MCF 10A (cell line): ENCODE measurements around the gene SH3BP4. TPM values are rescaled to one million over a fixed set of nuclear protein-coding genes. Genes with fewer than 3 reads are reported as not detected.

ENCODE experiments used
- BruUV-seq: library from RNA; stranded (reverse); fragments of 400-500 nt; replicated peaks from 2 replicates; lab custom pipeline; 2021; lab: Mats Ljungman, UMichigan
- CTCF ChIA-PET: fragments of 300-600 bp; sonication (Branson Sonifier 250); formaldehyde crosslinking; extraction: SDS; loops from one replicate; lab custom pipeline; 2021; ENCODE audit warnings: antibody characterized with exemption, inconsistent platforms; lab: Yijun Ruan, JAX
- POLR2A ChIA-PET: fragments of 300-600, 350-650 bp; sonication (Branson Sonifier 250); formaldehyde crosslinking; extraction: SDS; loops from one replicate; lab custom pipeline; 2020; ENCODE audit warnings: antibody characterized with exemption, inconsistent platforms; lab: Yijun Ruan, JAX
- DNase-seq: peaks from one replicate; pipeline ENCODE4 v3.0.0-alpha.2; 2018; ENCODE audit not compliant: unreplicated experiment
- H3K27ac Mint-ChIP-seq: one replicate; pipeline ENCODE4 v1.8.0; 2022; ENCODE audit warnings: mild to moderate bottlenecking, low read depth, mixed read lengths; ENCODE audit not compliant: unreplicated experiment
- H3K27me3 Mint-ChIP-seq: one replicate; pipeline ENCODE4 v1.8.0; 2022; ENCODE audit warnings: mixed read lengths; ENCODE audit not compliant: insufficient read depth, unreplicated experiment
- H3K36me3 Mint-ChIP-seq: one replicate; pipeline ENCODE4 v1.8.0; 2022; ENCODE audit warnings: mild to moderate bottlenecking, moderate library complexity, mixed read lengths; ENCODE audit not compliant: insufficient read depth, unreplicated experiment
- H3K4me1 Mint-ChIP-seq: one replicate; pipeline ENCODE4 v1.8.0; 2022; ENCODE audit warnings: mixed read lengths; ENCODE audit not compliant: insufficient read depth, unreplicated experiment
- H3K4me3 Mint-ChIP-seq: one replicate; pipeline ENCODE4 v1.8.0; 2022; ENCODE audit warnings: mild to moderate bottlenecking, moderate library complexity, mixed read lengths; ENCODE audit not compliant: unreplicated experiment
- H3K9me3 Mint-ChIP-seq: one replicate; pipeline ENCODE4 v1.8.0; 2022; ENCODE audit warnings: mixed read lengths; ENCODE audit not compliant: unreplicated experiment
- CTCF ChIP-seq: fragments of 200-600 bp; IDR thresholded peaks from one replicate; pipeline ENCODE4 v1.8.0; 2022; ENCODE audit warnings: antibody characterized with exemption, mild to moderate bottlenecking; ENCODE audit not compliant: unreplicated experiment
- intact Hi-C: fragments of 100-400 bp; cut with micrococcal nuclease; formaldehyde crosslinking; loops from 2 replicates; pipeline ENCODE4 v1.14.1; 2022
- total RNA-seq: library from RNA; stranded (reverse); gene quantifications from 2 replicates; pipeline ENCODE4 v1.2.3, GENCODE V29; 2022

Gene SH3BP4
- total RNA-seq, 1 experiment from 2014 or later: 59.7 TPM

DNA sequence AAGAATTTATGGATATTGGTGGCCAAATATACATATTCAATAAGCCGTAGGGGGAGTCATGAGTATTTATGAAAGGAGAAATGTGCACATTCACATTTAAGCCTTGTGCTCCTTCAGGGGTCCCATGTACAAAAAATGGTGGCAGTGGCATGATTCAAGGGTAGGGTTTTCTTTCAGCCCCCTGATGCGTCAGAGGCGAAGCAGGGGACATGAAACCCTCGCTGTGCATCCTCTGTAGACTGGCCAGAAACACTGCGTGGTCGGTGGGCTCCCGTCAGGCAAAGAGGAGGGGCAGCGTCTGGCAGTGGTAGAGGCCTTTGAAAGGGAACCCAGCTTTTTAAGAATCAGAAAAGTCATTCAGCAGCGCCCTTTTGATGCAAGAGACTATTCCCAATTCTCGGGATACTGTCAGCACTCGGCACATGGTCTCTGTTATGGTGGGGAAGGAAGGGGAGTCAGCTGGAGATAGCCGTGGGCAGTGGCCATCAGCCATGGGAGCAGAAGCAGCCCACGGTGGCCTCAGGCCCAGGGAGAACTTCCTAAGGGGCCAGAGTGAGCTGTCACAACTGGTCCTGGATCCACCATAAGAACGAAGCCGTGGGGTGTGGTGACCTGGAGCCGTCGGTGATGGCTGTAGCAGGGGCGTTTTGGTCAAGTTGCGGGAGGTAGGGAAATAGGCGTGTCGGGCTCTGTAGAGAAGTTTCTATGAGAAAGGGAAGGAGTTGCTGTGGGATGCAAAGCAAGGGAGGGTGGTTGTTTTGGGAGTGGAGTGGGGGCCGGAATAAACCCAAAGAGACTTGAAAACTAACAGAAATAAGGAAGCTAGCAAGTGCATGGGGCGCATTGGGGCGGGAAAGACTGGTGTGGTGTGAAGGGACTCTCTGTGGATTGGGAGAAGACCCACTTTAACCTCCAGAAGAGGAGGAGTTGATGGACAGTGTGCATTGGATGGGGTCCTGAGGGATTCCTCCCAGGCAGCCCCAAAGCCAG, 95.6 kb downstream of the SH3BP4 start:
- BruUV-seq: no TSS peak
- no peak for DNase-seq
- no peak for TF ChIP-seq CTCF
- intact Hi-C loops: no loop called here
- CTCF ChIA-PET: interaction anchor here (0.7 to 1.1 kb wide), 2 partner anchors 502 to 896 kb away, joined by 4 to 5 read pairs; no protein-coding TSS in a partner anchor
- POLR2A ChIA-PET: interaction anchor here (2.2 kb wide), 1 partner anchor 20 kb away, joined by 7 read pairs; no protein-coding TSS in a partner anchor
- Mint-ChIP-seq H3K4me1 (peaks cover 32% of the 10 kb centered on the region), H3K9me3 (no peaks in the 10 kb centered on the region), H3K27ac (no peak overlapping the region), H3K4me3 (no peak overlapping the region), H3K27me3 (no peaks in the 10 kb centered on the region), H3K36me3 (peaks cover 24% of the 10 kb centered on the region)

DNA sequence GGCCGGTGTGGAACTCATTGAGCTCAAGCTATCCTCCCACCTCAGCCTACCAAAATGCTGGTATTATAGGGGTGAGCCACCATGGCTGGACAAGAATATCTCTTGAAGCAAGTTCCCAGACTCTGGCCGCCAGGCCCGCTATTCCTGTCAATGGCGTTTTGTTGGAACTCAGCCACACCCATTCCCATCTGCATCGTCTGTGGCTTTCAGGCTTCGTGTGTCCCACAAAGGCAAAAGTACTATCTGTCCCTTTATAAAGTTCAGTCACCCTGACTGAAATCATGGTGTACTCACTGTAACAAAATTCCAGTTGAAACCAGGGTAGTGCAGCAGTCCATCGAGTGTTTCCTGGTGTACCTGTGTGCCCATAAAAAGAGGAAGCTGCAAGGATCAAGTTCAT, 96.7 kb downstream of the SH3BP4 start:
- TF ChIP-seq CTCF: no peak
- Mint-ChIP-seq H3K9me3 (no peaks in the 10 kb centered on the region), H3K4me1 (peaks cover 32% of the 10 kb centered on the region), H3K4me3 (no peak overlapping the region), H3K27ac (peak overlapping the region; percentile 35), H3K36me3 (peaks cover 21% of the 10 kb centered on the region), H3K27me3 (no peaks in the 10 kb centered on the region)
- POLR2A ChIA-PET: interaction anchor here (1.4 to 2.2 kb wide), 2 partner anchors 21 to 168 kb away, joined by 4 to 7 read pairs; no protein-coding TSS in a partner anchor
- intact Hi-C loops: no loop called here
- CTCF ChIA-PET: interaction anchor here (0.6 to 1.1 kb wide), 3 partner anchors 503 to 1808 kb away, joined by 4 to 5 read pairs (median 5); no protein-coding TSS in a partner anchor
- BruUV-seq: no TSS peak
- DNase-seq: no peak

GRCh38 chr2:235049069-235049468, 97.3 kb downstream of the SH3BP4 start:
- no TSS peak for BruUV-seq
- ChIA-PET CTCF (interaction anchor here (0.6 to 1.1 kb wide), 3 partner anchors 69 to 1682 kb away, joined by 5 read pairs; no protein-coding TSS in a partner anchor), POLR2A (interaction anchor here (1.4 to 2.2 kb wide), 2 partner anchors 21 to 168 kb away, joined by 4 to 7 read pairs; no protein-coding TSS in a partner anchor)
- no peak for TF ChIP-seq CTCF
- Mint-ChIP-seq H3K9me3 (no peaks in the 10 kb centered on the region), H3K27me3 (no peaks in the 10 kb centered on the region), H3K4me3 (no peak overlapping the region), H3K36me3 (peaks cover 21% of the 10 kb centered on the region), H3K4me1 (peaks cover 32% of the 10 kb centered on the region), H3K27ac (peak overlapping the region; percentile 35)
- no peak for DNase-seq
- intact Hi-C loops: no loop called here

- Mint-ChIP-seq H3K36me3 (peaks cover 24% of the 10 kb centered on the region), H3K9me3 (no peaks in the 10 kb centered on the region), H3K4me3 (no peak overlapping the region), H3K27ac (peak overlapping the region; percentile 19), H3K27me3 (no peaks in the 10 kb centered on the region), H3K4me1 (peaks cover 32% of the 10 kb centered on the region)
- POLR2A ChIA-PET: interaction anchor here (1.4 to 2.5 kb wide), 2 partner anchors 22 to 169 kb away, joined by 4 to 8 read pairs; no protein-coding TSS in a partner anchor
- DNase-seq: no peak
- no peak for TF ChIP-seq CTCF
- intact Hi-C loops: loop anchor here (5.0 kb wide), 1 partner anchor 97 kb away; the partner anchor contains the start of gene SH3BP4
- BruUV-seq: no TSS peak
- CTCF ChIA-PET: interaction anchor here (0.6 to 0.7 kb wide), 4 partner anchors 14 to 484 kb away, joined by 3 to 5 read pairs (median 4); no protein-coding TSS in a partner anchor
These were observed 97.9 kb downstream of the SH3BP4 start for GRCh38 chr2:235049719-235050118.
